Thyroid gland (tissue), 4 donors: ENCODE measurements around the gene FLCN. TPM values are rescaled to one million over a fixed set of nuclear protein-coding genes. Genes with fewer than 3 reads are reported as not detected.
"Not testable (repeated sequence)": the region's sequence is repeated elsewhere in the genome, so short reads cannot be mapped to it uniquely, and the experiment has no call there.

ENCODE experiments used
- DNase-seq, 2 donors: peaks; one replicate each; pipeline ENCODE4 v3.0.0-alpha.2; 2019
- H3K27ac ChIP-seq, 3 donors: fragments of 200-600 bp; sonication (generic); 1 replicate in 2 of 3; 2 replicates in 1 of 3; pipeline ENCODE4 v1.5.1; 2016 to 2019; ENCODE audit warnings: mild to moderate bottlenecking in 1 of 3, moderate library complexity in 1 of 3
- H3K27me3 ChIP-seq: fragments of 200-600 bp; sonication (generic); one replicate; pipeline ENCODE4 v1.5.1; 2019
- H3K36me3 ChIP-seq, 2 donors: fragments of 200-600 bp; sonication (generic); one replicate each; pipeline ENCODE4 v1.5.1; 2016 to 2019
- H3K4me1 ChIP-seq, 2 donors: fragments of 200-600 bp; sonication (generic); one replicate each; pipeline ENCODE4 v1.5.1; 2017 to 2019
- H3K4me3 ChIP-seq, 3 donors: fragments of 200-600 bp; sonication (generic); replicated peaks in 1 of 3; 1 replicate in 2 of 3; 2 replicates in 1 of 3; pipeline ENCODE4 v1.5.1; 2016; ENCODE audit warnings: mild to moderate bottlenecking in 1 of 3
- H3K9me3 ChIP-seq: fragments of 200-600 bp; sonication (generic); one replicate; pipeline ENCODE4 v1.5.1; 2017
- POLR2A ChIP-seq, 2 donors: fragments of 450-650 bp; IDR thresholded peaks; one replicate each; pipeline ENCODE4 v1.6.1; 2017; ENCODE audit warnings: antibody characterized with exemption in 2 of 2, mild to moderate bottlenecking in 2 of 2, moderate library complexity in 1 of 2
- WGBS, 2 donors: methylation state at CpG; one replicate each; pipeline ENCODE4 v1.1.5; 2017; 5-methylcytosine and 5-hydroxymethylcytosine counted together
- intact Hi-C: fragments of 100-400 bp; cut with DNase I; formaldehyde crosslinking; loops from one replicate; pipeline ENCODE4 v1.15.1; 2023
- total RNA-seq, 4 donors: library from RNA; depleted of rRNA; stranded (reverse); fragments of >200 nt; gene quantifications; one replicate each; pipeline ENCODE4 v1.2.3, GENCODE V29; 2016
- TF ChIP-seq, protein P1 (sequence below), 6 experiments: fragments of 200-600 bp in 3 of 6; fragments of 450-650 bp in 3 of 6; sonication (generic) in 3 of 6; IDR thresholded peaks; one replicate each; pipeline ENCODE4 v1.5.1; 2016 to 2019; ENCODE audit warnings: antibody characterized with exemption in 6 of 6, mild to moderate bottlenecking in 2 of 6, inconsistent platforms in 1 of 6, moderate library complexity in 1 of 6

Gene FLCN
- total RNA-seq, 4 donors from 2014 or later = 61.5 to 79.7 (median 68.2) TPM

DNA sequence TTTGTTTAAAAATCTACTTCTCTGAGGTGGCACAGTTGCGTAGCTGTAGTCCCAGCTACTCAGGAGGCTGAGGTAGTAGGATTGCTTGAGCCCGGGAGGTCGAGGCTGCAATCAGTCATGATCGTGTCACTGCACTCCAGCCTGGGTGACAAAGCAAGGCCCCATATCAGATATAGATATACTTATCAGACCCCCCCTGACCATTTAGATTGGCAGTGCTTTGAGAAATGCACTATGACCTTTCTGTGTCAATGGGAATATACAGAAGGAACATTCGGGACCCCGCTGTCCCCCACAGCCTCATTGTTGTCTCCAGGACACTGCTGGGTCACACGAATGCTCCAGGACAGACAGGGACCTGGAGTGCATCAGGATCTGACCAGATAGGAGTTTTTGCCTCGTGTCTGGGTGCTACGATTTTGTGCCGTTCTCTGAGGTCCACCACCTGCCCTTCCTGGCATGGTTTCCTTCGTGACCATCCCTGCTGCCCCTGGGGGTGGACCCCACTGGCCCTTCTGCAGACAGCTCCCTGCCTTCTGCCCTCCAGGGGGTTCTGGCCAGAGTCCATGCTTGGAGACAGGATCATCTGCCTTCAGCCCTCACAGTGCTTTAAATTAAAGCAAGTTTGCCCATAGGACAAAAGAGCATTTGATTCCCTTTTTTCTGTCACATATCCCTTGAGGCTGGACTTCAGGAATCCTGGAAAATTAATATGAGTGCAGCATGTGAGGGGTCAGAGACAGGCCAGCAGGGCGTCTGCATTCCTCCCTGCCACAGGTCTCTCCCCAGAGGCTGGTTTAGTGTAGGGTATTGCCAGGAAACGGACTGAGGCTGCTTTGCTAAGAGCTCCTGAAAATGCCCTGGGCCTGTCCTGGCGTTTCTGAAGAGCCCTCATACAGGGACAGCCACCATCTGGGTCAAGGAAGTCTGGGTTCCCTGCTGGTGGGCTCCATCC lies 50.1 kb downstream of the FLCN start:
- WGBS, 2 donors = 48 to 51% methylated on average over 13 to 14 of the region's 14 CpGs
- peak in 1 of 2 donors; percentile 29 for DNase-seq
- no peaks in the 10 kb centered on the region for H3K9me3 ChIP-seq
- H3K4me3 ChIP-seq = no peak overlapping the region
- intact Hi-C loops = no loop called here
- TF ChIP-seq POLR2A (IDR thresholded peaks at IDR 0.05) = no peak
- H3K27ac ChIP-seq = peak overlapping the region; percentile 51 to 81 (median 78)
- H3K4me1 ChIP-seq = peaks cover 39 to 59% of the 10 kb centered on the region in 2 donors
- peaks cover 6 to 11% of the 10 kb centered on the region in 2 donors for H3K36me3 ChIP-seq
- no peaks in the 10 kb centered on the region for H3K27me3 ChIP-seq

DNA sequence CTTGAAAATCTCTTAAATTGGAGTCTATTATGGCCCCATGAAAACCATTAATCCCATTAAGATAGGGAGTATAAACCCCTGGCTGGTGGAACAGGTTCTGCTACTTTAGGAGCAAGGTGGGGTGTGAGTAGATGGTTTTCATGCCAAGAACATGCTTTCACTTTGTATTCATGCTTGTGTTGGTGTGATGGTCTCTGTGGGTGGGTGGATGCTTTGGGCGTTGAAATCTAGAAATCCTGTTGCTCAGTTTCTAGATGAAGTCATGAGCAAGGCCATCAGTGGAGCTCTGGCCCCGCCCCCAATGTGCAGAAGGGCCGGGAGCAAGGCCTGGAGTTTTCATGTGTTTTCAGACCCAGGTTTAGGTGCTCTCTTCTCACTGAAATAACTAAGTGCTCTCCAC lies 50.9 kb downstream of the FLCN start:
- peak overlapping the region; percentile 51 to 81 (median 78) for H3K27ac ChIP-seq
- 11 to 26% methylated on average over 3 of the region's 3 CpGs for WGBS, 2 donors
- peak; percentile 84 to 86 for DNase-seq
- H3K36me3 ChIP-seq = peaks cover 10 to 12% of the 10 kb centered on the region in 2 donors
- peaks cover 40 to 55% of the 10 kb centered on the region in 2 donors for H3K4me1 ChIP-seq
- H3K4me3 ChIP-seq = no peak overlapping the region
- intact Hi-C loops = no loop called here
- no peaks in the 10 kb centered on the region for H3K27me3 ChIP-seq
- H3K9me3 ChIP-seq = no peaks in the 10 kb centered on the region
- TF ChIP-seq, protein P1, sequence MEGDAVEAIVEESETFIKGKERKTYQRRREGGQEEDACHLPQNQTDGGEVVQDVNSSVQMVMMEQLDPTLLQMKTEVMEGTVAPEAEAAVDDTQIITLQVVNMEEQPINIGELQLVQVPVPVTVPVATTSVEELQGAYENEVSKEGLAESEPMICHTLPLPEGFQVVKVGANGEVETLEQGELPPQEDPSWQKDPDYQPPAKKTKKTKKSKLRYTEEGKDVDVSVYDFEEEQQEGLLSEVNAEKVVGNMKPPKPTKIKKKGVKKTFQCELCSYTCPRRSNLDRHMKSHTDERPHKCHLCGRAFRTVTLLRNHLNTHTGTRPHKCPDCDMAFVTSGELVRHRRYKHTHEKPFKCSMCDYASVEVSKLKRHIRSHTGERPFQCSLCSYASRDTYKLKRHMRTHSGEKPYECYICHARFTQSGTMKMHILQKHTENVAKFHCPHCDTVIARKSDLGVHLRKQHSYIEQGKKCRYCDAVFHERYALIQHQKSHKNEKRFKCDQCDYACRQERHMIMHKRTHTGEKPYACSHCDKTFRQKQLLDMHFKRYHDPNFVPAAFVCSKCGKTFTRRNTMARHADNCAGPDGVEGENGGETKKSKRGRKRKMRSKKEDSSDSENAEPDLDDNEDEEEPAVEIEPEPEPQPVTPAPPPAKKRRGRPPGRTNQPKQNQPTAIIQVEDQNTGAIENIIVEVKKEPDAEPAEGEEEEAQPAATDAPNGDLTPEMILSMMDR (IDR thresholded peaks at IDR 0.05) = no peak
- no peak for TF ChIP-seq POLR2A (IDR thresholded peaks at IDR 0.05)

DNA sequence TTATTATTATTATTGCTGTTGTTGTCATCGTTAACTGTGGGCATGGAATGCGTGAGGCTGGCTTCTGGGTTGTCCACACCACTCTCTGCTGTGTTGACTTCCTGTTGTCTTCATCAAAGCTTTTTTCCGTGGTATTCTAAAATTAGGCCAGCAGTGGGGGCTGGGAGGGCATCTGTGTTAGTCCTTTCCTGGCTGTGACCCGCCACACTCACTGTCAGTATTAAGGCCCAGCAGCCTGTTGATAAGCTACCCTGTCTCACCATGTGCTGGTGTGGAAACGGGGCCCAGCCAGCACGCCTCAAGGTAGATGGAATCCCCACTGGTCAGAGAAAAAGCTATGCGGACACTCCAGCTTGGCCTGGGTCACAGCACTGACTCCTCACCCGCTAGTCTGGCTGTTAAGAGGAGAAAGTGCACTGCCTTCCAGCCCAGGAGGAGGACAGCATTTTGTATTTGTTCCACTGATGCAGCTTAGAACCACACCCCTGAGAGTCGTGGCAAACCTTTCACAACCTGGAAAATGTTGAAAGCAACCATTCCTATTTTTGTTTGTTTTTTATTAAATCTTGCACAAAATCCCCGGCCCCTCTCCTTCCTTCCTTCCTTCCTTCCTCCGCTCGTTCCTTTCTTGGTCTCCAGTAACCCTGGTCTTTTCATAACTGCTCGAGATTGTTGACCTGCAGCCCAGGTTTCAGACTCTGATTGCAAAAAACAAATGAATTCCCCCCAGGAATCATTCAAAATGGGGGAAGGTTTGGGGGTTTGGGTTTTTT lies 51.8 kb downstream of the FLCN start:
- intact Hi-C loops, H3K9me3 ChIP-seq, DNase-seq, H3K4me3 ChIP-seq, H3K27me3 ChIP-seq: not testable (repeated sequence)
- peak overlapping the region in 2 of 3 donors; percentile 49 to 78 for H3K27ac ChIP-seq
- 70 to 77% methylated on average over 13 of the region's 13 CpGs for WGBS, 2 donors
- peaks cover 40 to 55% of the 10 kb centered on the region in 2 donors for H3K4me1 ChIP-seq
- peaks cover 18 to 21% of the 10 kb centered on the region in 2 donors for H3K36me3 ChIP-seq

DNA sequence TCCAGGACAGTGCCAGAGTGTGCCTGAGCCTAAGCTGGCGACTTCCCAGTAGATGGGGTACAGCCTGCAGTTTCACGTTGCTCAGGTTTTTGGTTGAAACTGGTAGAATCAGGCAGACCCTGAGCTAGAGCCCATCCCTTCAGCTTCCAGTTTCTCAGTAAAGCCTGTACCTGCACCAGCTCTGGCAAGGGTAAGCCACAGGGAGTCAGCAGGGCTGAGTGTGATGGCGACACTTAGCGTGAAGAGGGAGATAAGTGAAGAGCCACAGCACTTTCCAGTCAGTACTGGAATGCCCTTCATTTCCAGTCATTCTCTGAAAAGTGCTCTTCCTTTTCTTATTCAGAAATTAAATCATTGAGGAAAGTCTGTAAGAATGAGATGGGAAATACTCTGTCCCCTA lies 53.2 kb downstream of the FLCN start:
- no peak for DNase-seq
- WGBS, 2 donors = 94 to 98% methylated on average over 4 of the region's 4 CpGs
- no peak for TF ChIP-seq POLR2A (IDR thresholded peaks at IDR 0.05)
- TF ChIP-seq, protein P1 (IDR thresholded peaks at IDR 0.05) = no peak
- Histone ChIP-seq H3K27ac (no peak overlapping the region), H3K36me3 (peaks cover 29 to 33% of the 10 kb centered on the region in 2 donors), H3K9me3 (no peaks in the 10 kb centered on the region), H3K4me1 (peaks cover 40 to 55% of the 10 kb centered on the region in 2 donors), H3K4me3 (no peak overlapping the region), H3K27me3 (no peaks in the 10 kb centered on the region)
- intact Hi-C loops = no loop called here

DNA sequence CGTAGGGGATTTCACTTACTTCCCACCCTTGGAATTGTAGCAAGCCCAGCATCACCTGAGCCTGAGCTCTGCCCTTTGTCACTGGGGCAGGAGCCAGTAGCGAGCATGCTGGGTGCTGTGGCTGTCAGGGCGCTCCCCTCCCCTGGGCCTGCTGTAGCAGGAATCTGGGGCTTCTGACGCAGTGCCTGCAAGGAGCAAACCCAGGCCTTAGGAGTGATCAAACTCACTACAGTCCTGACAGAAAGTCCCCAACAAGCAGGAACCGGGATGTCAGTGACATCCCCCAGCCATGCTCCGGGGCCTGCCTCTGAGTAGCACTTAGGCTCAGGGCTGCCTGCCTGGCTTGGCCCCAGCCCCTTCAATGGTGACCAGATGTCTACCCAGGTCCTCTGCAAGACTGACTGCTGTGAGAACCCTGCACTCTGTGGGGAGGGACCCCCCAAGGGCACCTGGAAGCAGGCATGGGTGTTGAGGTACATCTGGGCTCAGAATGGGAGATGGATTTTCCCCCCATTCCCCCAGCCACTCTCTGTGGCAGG lies 54.3 kb downstream of the FLCN start:
- no peak for DNase-seq
- Histone ChIP-seq H3K36me3 (peaks cover 36 to 44% of the 10 kb centered on the region in 2 donors), H3K4me3 (no peak overlapping the region), H3K27me3 (no peaks in the 10 kb centered on the region), H3K4me1 (peaks cover 37 to 51% of the 10 kb centered on the region in 2 donors), H3K9me3 (no peaks in the 10 kb centered on the region), H3K27ac (peak overlapping the region in 2 of 3 donors; percentile 56 to 61)
- no peak for TF ChIP-seq POLR2A (IDR thresholded peaks at IDR 0.05)
- TF ChIP-seq, protein P1 (IDR thresholded peaks at IDR 0.05) = no peak
- WGBS, 2 donors = 75 to 89% methylated on average over 1 to 6 of the region's 6 CpGs
- intact Hi-C loops = no loop called here
